Measurements from ENCODE around the gene SSNA1.

- TF ChIP-seq POLR2AphosphoS5 (IDR thresholded peaks at IDR 0.05; ENCODE audit: borderline replicate concordance, low read depth, low read length) (no peak), EZH2 (IDR thresholded peaks at IDR 0.05) (no peak)
Observed at GRCh38 chr9:137149942-137150616, 38.4 kb upstream of the SSNA1 start.
